Measurements from ENCODE around the gene LUZP2. TPM values are rescaled to one million over a fixed set of nuclear protein-coding genes. Genes with fewer than 3 reads are reported as not detected.

Gene LUZP2
- polyA plus RNA-seq, 1 of the 3 experiments (the other 2 are of a cell fraction): 0.03 TPM

DNA sequence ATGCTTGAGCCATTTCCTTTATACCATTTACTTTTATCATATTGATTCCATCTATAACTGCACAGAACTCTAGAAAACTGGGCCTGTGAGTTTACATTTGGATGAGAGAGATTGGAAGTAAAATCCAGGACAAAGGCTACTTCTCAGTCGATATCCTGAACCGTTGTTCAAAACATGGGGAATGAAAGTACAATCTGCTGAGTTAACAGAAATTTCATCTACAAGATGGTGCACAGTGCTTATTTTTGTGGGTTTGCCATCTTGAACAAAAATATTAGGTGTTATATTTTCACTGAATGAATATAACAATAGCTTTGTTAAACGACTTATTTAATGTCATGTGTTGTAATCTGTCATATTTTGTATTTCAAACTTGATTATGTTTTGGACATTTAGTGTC is 622.6 kb downstream of the LUZP2 start:
- Histone ChIP-seq H3F3A (replicated peaks; ENCODE audit: insufficient read depth) (no peaks in the 10 kb centered on the region), H2AFZ (ENCODE audit: low read depth) (no peak overlapping the region), H3K27ac (ENCODE audit: low read depth in 2 of 2, low read length in 1 of 2) (no peak overlapping the region), H3K9me2 (no peaks in the 10 kb centered on the region), H3K9ac (no peak overlapping the region), H3K4me1 (ENCODE audit: control insufficient read depth in 1 of 2, insufficient read depth in 2 of 2, low read depth in 1 of 2, low read length in 1 of 2) (no peaks in the 10 kb centered on the region), H4K20me1 (ENCODE audit: insufficient read depth) (no peaks in the 10 kb centered on the region), H3K79me2 (ENCODE audit: insufficient read depth) (no peaks in the 10 kb centered on the region), H3K36me3 (replicated peaks in 1 of 2; ENCODE audit: control insufficient read depth in 1 of 2, insufficient read depth in 2 of 2, low read length in 1 of 2) (no peaks in the 10 kb centered on the region), H3K27me3 (ENCODE audit: insufficient read depth) (no peaks in the 10 kb centered on the region), H3K4me3 (ENCODE audit: low read depth in 2 of 2, low read length in 1 of 2) (no peak overlapping the region), H3K9me3 (no peaks in the 10 kb centered on the region), H3K4me2 (no peak overlapping the region)
- TF ChIP-seq YY1 (IDR thresholded peaks at IDR 0.05; ENCODE audit: low read depth) (no peak), RCOR1 (IDR thresholded peaks at IDR 0.05; ENCODE audit: low read length) (no peak), RFX5 (IDR thresholded peaks at IDR 0.05; ENCODE audit: low read length) (no peak), FOXM1 (IDR thresholded peaks at IDR 0.05; ENCODE audit: low read depth) (no peak), NFIC (IDR thresholded peaks at IDR 0.05; ENCODE audit: borderline replicate concordance) (no peak), FOXJ3 (CRISPR knock-in tag; IDR thresholded peaks at IDR 0.05) (no peak), POLR2AphosphoS5 (IDR thresholded peaks at IDR 0.05; ENCODE audit: low read depth, low read length) (no peak), GATA2 (CRISPR knock-in tag; IDR thresholded peaks at IDR 0.05) (no peak)
- TF ChIP-seq, protein P1, sequence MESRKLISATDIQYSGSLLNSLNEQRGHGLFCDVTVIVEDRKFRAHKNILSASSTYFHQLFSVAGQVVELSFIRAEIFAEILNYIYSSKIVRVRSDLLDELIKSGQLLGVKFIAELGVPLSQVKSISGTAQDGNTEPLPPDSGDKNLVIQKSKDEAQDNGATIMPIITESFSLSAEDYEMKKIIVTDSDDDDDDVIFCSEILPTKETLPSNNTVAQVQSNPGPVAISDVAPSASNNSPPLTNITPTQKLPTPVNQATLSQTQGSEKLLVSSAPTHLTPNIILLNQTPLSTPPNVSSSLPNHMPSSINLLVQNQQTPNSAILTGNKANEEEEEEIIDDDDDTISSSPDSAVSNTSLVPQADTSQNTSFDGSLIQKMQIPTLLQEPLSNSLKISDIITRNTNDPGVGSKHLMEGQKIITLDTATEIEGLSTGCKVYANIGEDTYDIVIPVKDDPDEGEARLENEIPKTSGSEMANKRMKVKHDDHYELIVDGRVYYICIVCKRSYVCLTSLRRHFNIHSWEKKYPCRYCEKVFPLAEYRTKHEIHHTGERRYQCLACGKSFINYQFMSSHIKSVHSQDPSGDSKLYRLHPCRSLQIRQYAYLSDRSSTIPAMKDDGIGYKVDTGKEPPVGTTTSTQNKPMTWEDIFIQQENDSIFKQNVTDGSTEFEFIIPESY (IDR thresholded peaks at IDR 0.05; ENCODE audit: borderline replicate concordance, low read depth): no peak
- TF ChIP-seq, protein P2, sequence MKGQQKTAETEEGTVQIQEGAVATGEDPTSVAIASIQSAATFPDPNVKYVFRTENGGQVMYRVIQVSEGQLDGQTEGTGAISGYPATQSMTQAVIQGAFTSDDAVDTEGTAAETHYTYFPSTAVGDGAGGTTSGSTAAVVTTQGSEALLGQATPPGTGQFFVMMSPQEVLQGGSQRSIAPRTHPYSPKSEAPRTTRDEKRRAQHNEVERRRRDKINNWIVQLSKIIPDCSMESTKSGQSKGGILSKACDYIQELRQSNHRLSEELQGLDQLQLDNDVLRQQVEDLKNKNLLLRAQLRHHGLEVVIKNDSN (IDR thresholded peaks at IDR 0.05; ENCODE audit: borderline replicate concordance, low read depth): no peak
- TF ChIP-seq, protein P3, sequence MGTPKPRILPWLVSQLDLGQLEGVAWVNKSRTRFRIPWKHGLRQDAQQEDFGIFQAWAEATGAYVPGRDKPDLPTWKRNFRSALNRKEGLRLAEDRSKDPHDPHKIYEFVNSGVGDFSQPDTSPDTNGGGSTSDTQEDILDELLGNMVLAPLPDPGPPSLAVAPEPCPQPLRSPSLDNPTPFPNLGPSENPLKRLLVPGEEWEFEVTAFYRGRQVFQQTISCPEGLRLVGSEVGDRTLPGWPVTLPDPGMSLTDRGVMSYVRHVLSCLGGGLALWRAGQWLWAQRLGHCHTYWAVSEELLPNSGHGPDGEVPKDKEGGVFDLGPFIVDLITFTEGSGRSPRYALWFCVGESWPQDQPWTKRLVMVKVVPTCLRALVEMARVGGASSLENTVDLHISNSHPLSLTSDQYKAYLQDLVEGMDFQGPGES (IDR thresholded peaks at IDR 0.05; ENCODE audit: low read depth, low read length): no peak
- TF ChIP-seq, protein P4, sequence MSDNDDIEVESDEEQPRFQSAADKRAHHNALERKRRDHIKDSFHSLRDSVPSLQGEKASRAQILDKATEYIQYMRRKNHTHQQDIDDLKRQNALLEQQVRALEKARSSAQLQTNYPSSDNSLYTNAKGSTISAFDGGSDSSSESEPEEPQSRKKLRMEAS (IDR thresholded peaks at IDR 0.05; ENCODE audit: low read depth): no peak
- TF ChIP-seq, protein P5, sequence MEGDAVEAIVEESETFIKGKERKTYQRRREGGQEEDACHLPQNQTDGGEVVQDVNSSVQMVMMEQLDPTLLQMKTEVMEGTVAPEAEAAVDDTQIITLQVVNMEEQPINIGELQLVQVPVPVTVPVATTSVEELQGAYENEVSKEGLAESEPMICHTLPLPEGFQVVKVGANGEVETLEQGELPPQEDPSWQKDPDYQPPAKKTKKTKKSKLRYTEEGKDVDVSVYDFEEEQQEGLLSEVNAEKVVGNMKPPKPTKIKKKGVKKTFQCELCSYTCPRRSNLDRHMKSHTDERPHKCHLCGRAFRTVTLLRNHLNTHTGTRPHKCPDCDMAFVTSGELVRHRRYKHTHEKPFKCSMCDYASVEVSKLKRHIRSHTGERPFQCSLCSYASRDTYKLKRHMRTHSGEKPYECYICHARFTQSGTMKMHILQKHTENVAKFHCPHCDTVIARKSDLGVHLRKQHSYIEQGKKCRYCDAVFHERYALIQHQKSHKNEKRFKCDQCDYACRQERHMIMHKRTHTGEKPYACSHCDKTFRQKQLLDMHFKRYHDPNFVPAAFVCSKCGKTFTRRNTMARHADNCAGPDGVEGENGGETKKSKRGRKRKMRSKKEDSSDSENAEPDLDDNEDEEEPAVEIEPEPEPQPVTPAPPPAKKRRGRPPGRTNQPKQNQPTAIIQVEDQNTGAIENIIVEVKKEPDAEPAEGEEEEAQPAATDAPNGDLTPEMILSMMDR (IDR thresholded peaks at IDR 0.05): no peak
- 43% methylated on average over 3 of the region's 3 CpGs for WGBS (ENCODE audit: low lambda C conversion rate)
- ChIA-PET CTCF (no interaction called here), POLR2A (no interaction called here)
- no peak for DNase-seq

Small RNA genes lying within 50 kb of the gene (small RNA-seq; reads per million reads assigned to genes)
- 0 reads per million in 7 experiments for gene RF00019

All from SK-N-SH (cell line).